SK-N-SH (cell line): ENCODE results near the gene ESRP2.

Experiments
- CTCF ChIP-seq: fragments of 200-600 bp; sonication (generic); IDR thresholded peaks from 2 replicates; pipeline ENCODE4 v1.6.1; 2017; ENCODE audit warnings: antibody characterized with exemption, mild to moderate bottlenecking, moderate library complexity
- EP300 ChIP-seq, 2 experiments: IDR thresholded peaks; 2 replicates each; pipeline versions ENCODE4 v1.4.0 to v1.6.1; 2012; ENCODE audit warnings: borderline replicate concordance in 1 of 2, low read depth in 1 of 2, low read length in 1 of 2
- FOXM1 ChIP-seq: IDR thresholded peaks from 2 replicates; pipeline ENCODE4 v1.4.0; 2012; ENCODE audit warnings: low read depth, mild to moderate bottlenecking
- NFIC ChIP-seq: IDR thresholded peaks from 2 replicates; pipeline ENCODE4 v1.4.0; 2012; ENCODE audit warnings: borderline replicate concordance
- POLR2AphosphoS5 ChIP-seq: IDR thresholded peaks from 2 replicates; pipeline ENCODE4 v1.6.1; 2012; ENCODE audit warnings: low read depth, low read length
- RAD21 ChIP-seq: IDR thresholded peaks from 2 replicates; pipeline ENCODE4 v1.6.1; 2012; ENCODE audit warnings: mild to moderate bottlenecking, low read length
- TAF1 ChIP-seq: IDR thresholded peaks from 2 replicates; pipeline ENCODE4 v1.6.1; 2012; ENCODE audit warnings: low read depth, mild to moderate bottlenecking, low read length, moderate library complexity, borderline replicate concordance
- TF ChIP-seq, protein P1 (sequence below): IDR thresholded peaks from 2 replicates; pipeline ENCODE4 v1.4.0; 2012; ENCODE audit warnings: low read depth, borderline replicate concordance

- TF ChIP-seq CTCF (no peak), RAD21 (no peak), TAF1 (no peak), POLR2AphosphoS5 (no peak), FOXM1 (no peak), NFIC (no peak), EP300 (IDR thresholded peaks at IDR 0.05; ENCODE audit: borderline replicate concordance in 1 of 2, low read depth in 1 of 2, low read length in 1 of 2) (0 out of 4 replicates have a peak, but pooled peaks of 1 of the 2 experiments have one; percentile 41)
- TF ChIP-seq, protein P1, sequence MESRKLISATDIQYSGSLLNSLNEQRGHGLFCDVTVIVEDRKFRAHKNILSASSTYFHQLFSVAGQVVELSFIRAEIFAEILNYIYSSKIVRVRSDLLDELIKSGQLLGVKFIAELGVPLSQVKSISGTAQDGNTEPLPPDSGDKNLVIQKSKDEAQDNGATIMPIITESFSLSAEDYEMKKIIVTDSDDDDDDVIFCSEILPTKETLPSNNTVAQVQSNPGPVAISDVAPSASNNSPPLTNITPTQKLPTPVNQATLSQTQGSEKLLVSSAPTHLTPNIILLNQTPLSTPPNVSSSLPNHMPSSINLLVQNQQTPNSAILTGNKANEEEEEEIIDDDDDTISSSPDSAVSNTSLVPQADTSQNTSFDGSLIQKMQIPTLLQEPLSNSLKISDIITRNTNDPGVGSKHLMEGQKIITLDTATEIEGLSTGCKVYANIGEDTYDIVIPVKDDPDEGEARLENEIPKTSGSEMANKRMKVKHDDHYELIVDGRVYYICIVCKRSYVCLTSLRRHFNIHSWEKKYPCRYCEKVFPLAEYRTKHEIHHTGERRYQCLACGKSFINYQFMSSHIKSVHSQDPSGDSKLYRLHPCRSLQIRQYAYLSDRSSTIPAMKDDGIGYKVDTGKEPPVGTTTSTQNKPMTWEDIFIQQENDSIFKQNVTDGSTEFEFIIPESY, result no peak
These were observed 12.9 kb downstream of the ESRP2 start for GRCh38 chr16:68223072-68223471.
